Lower lobe of right lung (tissue), 2 donors: Measurements from ENCODE around the gene ZDHHC18. TPM values are rescaled to one million over a fixed set of nuclear protein-coding genes. Genes with fewer than 3 reads are reported as not detected.
A peak's percentile ranks its signal among the peaks of the same experiment; 100 is the strongest.

ENCODE experiments used
- ATAC-seq, 2 donors: fragments of 200-7000 bp; cut with Tn5 transposase; one replicate each; pipeline ENCODE4 v1.9.1; 2020 to 2022; ENCODE audit warnings: mild to moderate bottlenecking in 2 of 2, moderate library complexity in 2 of 2
- DNase-seq: peaks from one replicate; pipeline ENCODE4 v3.0.0-alpha.2; 2020
- H3K27ac ChIP-seq: fragments of 200-600 bp; one replicate; pipeline ENCODE4 v1.8.0; 2022
- H3K27me3 ChIP-seq: fragments of 200-600 bp; one replicate; pipeline ENCODE4 v1.8.0; 2022; ENCODE audit warnings: low read depth
- H3K36me3 ChIP-seq: fragments of 200-600 bp; one replicate; pipeline ENCODE4 v1.8.0; 2022; ENCODE audit warnings: mild to moderate bottlenecking
- H3K4me1 ChIP-seq: fragments of 200-600 bp; one replicate; pipeline ENCODE4 v1.8.0; 2022
- H3K4me3 ChIP-seq: fragments of 200-600 bp; one replicate; pipeline ENCODE4 v1.8.0; 2022; ENCODE audit warnings: mild to moderate bottlenecking
- H3K9me3 ChIP-seq: fragments of 200-600 bp; one replicate; pipeline ENCODE4 v1.8.0; 2022
- CTCF ChIP-seq: fragments of 200-600 bp; IDR thresholded peaks from one replicate; pipeline ENCODE4 v1.8.0; 2022; ENCODE audit warnings: antibody characterized with exemption, mild to moderate bottlenecking
- intact Hi-C: fragments of 100-400 bp; cut with DNase I; formaldehyde crosslinking; loops from one replicate; pipeline ENCODE4 v1.11.0; 2022
- total RNA-seq: library from RNA; stranded (reverse); fragmentation: NEBNext Ultra II Directional; extraction: Animal tissue kit (Norgen Biotek cat#: 25700); gene quantifications from one replicate; pipeline ENCODE4 v1.2.1, GENCODE V29; 2021
- donor health status: DM: no; HTN: yes; CAD: no; lungs with severe emphysema.

Gene ZDHHC18
- total RNA-seq, 1 donor from 2014 or later, result 29.1 TPM

GRCh38 chr1:26829184-26829911 is 2.9 kb downstream of the ZDHHC18 start:
- no peak overlapping the region for H3K27ac ChIP-seq
- no peak for ATAC-seq
- H3K4me3 ChIP-seq, result peak overlapping the region; percentile 8
- H3K4me1 ChIP-seq, result peaks cover 47% of the 10 kb centered on the region
- H3K9me3 ChIP-seq, result no peaks in the 10 kb centered on the region
- intact Hi-C loops, result no loop called here
- no peaks in the 10 kb centered on the region for H3K27me3 ChIP-seq
- H3K36me3 ChIP-seq, result peaks cover 32% of the 10 kb centered on the region
- no peak for DNase-seq
- TF ChIP-seq CTCF, result no peak

- Histone ChIP-seq H3K4me1 (peaks cover 41% of the 10 kb centered on the region), H3K27ac (peak overlapping the region; percentile 31), H3K9me3 (no peaks in the 10 kb centered on the region), H3K4me3 (no peak overlapping the region), H3K27me3 (no peaks in the 10 kb centered on the region), H3K36me3 (peaks cover 49% of the 10 kb centered on the region)
- DNase-seq (no peak), ATAC-seq (no peak)
- TF ChIP-seq CTCF, result no peak
- intact Hi-C loops, result no loop called here
Measured at GRCh38 chr1:26831059-26831458, 4.6 kb downstream of the ZDHHC18 start.

GRCh38 chr1:26831546-26832248 is 5.2 kb downstream of the ZDHHC18 start:
- Histone ChIP-seq H3K36me3 (peaks cover 54% of the 10 kb centered on the region), H3K27ac (peak overlapping the region; percentile 31), H3K4me3 (no peak overlapping the region), H3K9me3 (no peaks in the 10 kb centered on the region), H3K27me3 (no peaks in the 10 kb centered on the region), H3K4me1 (peaks cover 40% of the 10 kb centered on the region)
- TF ChIP-seq CTCF, result no peak
- intact Hi-C loops, result no loop called here
- DNase-seq (no peak), ATAC-seq (peak in 1 of 2 donors; percentile 53)

- no peak for TF ChIP-seq CTCF
- peaks cover 38% of the 10 kb centered on the region for H3K4me1 ChIP-seq
- no peaks in the 10 kb centered on the region for H3K9me3 ChIP-seq
- peaks cover 55% of the 10 kb centered on the region for H3K36me3 ChIP-seq
- peak overlapping the region; percentile 31 for H3K27ac ChIP-seq
- no peak for DNase-seq
- no peaks in the 10 kb centered on the region for H3K27me3 ChIP-seq
- ATAC-seq, result no peak
- intact Hi-C loops, result no loop called here
- H3K4me3 ChIP-seq, result no peak overlapping the region
Measured at GRCh38 chr1:26832249-26832960, 5.9 kb downstream of the ZDHHC18 start.
